GM08714 (cell line): ENCODE results near the gene TXNRD2.

Source experiments
- H3K4me3 ChIP-seq: fragments of 200-500 bp; sonication (Bioruptor generic); 2 replicates; pipeline ENCODE4 v1.5.1; 2014; ENCODE audit warnings: mild to moderate bottlenecking, low read length, inconsistent platforms
- ZNF274 ChIP-seq: IDR thresholded peaks from 2 replicates; pipeline ENCODE4 v1.6.1; 2012; ENCODE audit warnings: mild to moderate bottlenecking, low read depth, low read length

The TXNRD2 gene

GRCh38 chr22:19974268-19974861 lies 32.7 kb upstream of the TXNRD2 start:
- TF ChIP-seq ZNF274 = no peak
- H3K4me3 ChIP-seq = no peak overlapping the region

- no peak for TF ChIP-seq ZNF274
- no peak overlapping the region for H3K4me3 ChIP-seq
These were observed 32.1 kb upstream of the TXNRD2 start for GRCh38 chr22:19973551-19974267.

- no peak overlapping the region for H3K4me3 ChIP-seq
- no peak for TF ChIP-seq ZNF274
These were observed 31.3 kb upstream of the TXNRD2 start for GRCh38 chr22:19972652-19973550.

- no peak for TF ChIP-seq ZNF274
- H3K4me3 ChIP-seq = no peak overlapping the region
These were observed 30.6 kb upstream of the TXNRD2 start for GRCh38 chr22:19972251-19972650.

- no peak overlapping the region for H3K4me3 ChIP-seq
- no peak for TF ChIP-seq ZNF274
These were observed 29.9 kb upstream of the TXNRD2 start for GRCh38 chr22:19971276-19972124.

GRCh38 chr22:19970479-19971275 lies 29.1 kb upstream of the TXNRD2 start:
- no peak overlapping the region for H3K4me3 ChIP-seq
- no peak for TF ChIP-seq ZNF274

GRCh38 chr22:19970031-19970478 lies 28.4 kb upstream of the TXNRD2 start:
- TF ChIP-seq ZNF274 = no peak
- no peak overlapping the region for H3K4me3 ChIP-seq

GRCh38 chr22:19969141-19969928 lies 27.7 kb upstream of the TXNRD2 start:
- no peak for TF ChIP-seq ZNF274
- no peak overlapping the region for H3K4me3 ChIP-seq

- TF ChIP-seq ZNF274 = no peak
- H3K4me3 ChIP-seq = no peak overlapping the region
These were observed 26.9 kb upstream of the TXNRD2 start for GRCh38 chr22:19968450-19968891.

GRCh38 chr22:19967850-19968449 lies 26.3 kb upstream of the TXNRD2 start:
- no peak overlapping the region for H3K4me3 ChIP-seq
- TF ChIP-seq ZNF274 = no peak

GRCh38 chr22:19966908-19967750 lies 25.5 kb upstream of the TXNRD2 start:
- TF ChIP-seq ZNF274 = no peak
- no peak overlapping the region for H3K4me3 ChIP-seq
